A673 (cell line): ENCODE results near the gene LRRC32.

ENCODE experiments used
- EZH2 ChIP-seq: fragments of 200-600 bp; sonication (generic); IDR thresholded peaks from 2 replicates; pipeline ENCODE4 v1.6.1; 2017; ENCODE audit warnings: borderline replicate concordance, low read depth, mild to moderate bottlenecking, mixed read lengths, antibody characterized with exemption, low read length; ENCODE audit not compliant: poor library complexity, severe bottlenecking
- TF ChIP-seq, protein P1 (sequence below): fragments of 300-800, 200-600 bp; sonication (generic); conservative IDR thresholded peaks from 2 replicates; pipeline ENCODE4 v1.5.1; 2017; ENCODE audit warnings: low read depth, mild to moderate bottlenecking, antibody characterized with exemption, low read length, moderate library complexity, mixed read lengths

DNA sequence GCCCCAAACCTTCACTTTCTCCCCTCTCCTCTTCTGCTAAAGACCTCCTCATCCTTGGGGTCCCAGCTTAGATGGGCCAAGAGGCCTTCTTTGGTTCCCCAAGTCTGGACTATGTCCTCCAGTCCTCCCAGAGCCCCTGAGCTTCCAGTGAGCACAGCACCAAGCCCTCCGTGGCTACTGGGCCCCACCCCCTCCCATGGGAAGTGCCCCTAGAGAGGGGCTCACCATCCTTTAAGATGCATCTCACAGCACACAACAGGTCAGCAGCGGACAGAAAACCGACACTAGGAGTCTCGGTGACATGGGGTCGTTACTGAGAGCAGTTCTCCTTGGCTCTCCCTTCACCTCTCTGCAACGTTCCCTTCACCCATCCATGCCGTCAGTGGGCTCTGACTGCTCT lies 2.7 kb downstream of the LRRC32 start:
- TF ChIP-seq, protein P1, sequence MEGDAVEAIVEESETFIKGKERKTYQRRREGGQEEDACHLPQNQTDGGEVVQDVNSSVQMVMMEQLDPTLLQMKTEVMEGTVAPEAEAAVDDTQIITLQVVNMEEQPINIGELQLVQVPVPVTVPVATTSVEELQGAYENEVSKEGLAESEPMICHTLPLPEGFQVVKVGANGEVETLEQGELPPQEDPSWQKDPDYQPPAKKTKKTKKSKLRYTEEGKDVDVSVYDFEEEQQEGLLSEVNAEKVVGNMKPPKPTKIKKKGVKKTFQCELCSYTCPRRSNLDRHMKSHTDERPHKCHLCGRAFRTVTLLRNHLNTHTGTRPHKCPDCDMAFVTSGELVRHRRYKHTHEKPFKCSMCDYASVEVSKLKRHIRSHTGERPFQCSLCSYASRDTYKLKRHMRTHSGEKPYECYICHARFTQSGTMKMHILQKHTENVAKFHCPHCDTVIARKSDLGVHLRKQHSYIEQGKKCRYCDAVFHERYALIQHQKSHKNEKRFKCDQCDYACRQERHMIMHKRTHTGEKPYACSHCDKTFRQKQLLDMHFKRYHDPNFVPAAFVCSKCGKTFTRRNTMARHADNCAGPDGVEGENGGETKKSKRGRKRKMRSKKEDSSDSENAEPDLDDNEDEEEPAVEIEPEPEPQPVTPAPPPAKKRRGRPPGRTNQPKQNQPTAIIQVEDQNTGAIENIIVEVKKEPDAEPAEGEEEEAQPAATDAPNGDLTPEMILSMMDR: no peak
- TF ChIP-seq EZH2: no peak
